GM21447 (cell line): ENCODE results near the gene KLHL18.
"Not testable (repeated sequence)": the region's sequence is repeated elsewhere in the genome, so short reads cannot be mapped to it uniquely, and the experiment has no call there.

Experiments
- ATAC-seq: cut with Tn5 transposase; IDR thresholded peaks from one replicate; pipeline ENCODE4 v1.9.1; 2021; ENCODE audit not compliant: unreplicated experiment

Gene KLHL18

DNA sequence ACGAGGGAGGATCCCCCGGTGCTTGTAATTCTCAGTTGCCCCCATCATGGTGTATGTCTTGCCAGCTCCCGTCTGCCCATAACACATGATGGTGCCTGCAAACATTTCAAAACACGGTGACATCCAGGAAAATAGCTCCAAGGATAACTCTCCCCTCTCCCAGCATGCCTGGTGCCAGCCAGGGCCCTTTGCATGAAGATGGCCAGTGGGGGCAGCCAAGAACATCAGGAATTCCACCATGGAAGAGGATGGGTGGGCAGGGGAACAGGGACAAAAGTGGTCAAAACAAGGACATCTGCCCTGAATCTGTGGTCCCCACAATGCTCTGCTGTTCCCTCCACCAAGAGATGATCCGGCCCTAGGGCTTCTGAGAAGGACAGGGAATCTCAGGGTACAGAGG is 9.2 kb upstream of the KLHL18 start:
- ATAC-seq: no peak

- ATAC-seq: no peak
Measured at GRCh38 chr3:47274652-47275051, 8.1 kb upstream of the KLHL18 start.

DNA sequence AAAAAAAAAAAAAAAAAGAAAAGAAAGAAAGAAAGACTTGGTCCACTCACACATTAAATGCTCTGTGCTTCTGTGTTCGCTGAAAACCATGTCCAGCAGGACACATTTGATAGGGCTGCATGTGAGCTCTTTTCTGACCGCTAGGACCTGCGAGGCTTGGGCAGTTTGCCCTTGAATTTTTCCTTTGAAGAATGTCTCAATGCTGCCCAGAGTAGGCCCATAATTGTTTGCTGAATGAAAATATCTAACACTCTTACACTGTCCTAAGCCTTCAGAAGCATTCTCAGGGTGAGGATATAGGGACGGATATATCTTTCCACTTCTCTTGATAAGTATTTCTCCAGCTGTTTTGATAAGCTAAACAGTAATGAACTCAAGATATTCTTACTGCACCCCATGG is 6.2 kb upstream of the KLHL18 start:
- ATAC-seq: no peak

DNA sequence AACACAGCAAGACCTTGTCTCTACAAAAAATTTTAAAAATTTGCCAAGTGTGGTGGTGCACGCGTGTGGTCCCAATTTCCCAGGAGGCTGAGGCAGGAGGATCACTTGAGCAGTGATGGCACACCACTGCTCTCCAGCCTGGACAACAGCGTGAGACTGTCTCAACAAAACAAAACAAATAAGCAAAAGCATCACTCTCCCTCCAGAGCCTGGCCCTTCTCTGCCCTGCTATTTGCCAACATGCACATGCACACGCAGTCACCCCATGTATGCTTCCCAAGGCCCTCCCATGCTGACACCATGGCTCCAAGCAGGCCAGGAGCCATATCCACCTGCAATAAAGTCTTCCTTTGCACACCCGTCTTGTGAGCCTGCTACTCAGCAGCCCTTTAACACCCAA is 2.2 kb upstream of the KLHL18 start:
- ATAC-seq: no peak

DNA sequence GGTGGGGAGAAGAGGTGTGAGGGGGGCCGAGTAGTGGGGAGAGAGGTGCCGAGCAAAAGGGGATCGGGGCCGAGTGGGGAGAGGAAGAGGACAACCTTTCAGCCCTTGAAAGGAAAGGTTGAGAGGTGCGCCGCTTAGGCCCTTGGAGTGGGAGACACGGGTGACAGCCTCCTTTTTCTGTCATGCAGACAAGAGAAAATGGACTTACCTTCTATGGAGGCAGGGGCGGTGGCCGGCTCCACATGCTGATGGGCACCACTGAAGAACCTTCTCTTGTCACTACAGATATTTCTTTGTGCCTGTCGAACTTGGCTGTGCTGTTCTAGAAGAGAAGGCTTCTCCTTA is 421 bp downstream of the KLHL18 start:
- no peak for ATAC-seq

DNA sequence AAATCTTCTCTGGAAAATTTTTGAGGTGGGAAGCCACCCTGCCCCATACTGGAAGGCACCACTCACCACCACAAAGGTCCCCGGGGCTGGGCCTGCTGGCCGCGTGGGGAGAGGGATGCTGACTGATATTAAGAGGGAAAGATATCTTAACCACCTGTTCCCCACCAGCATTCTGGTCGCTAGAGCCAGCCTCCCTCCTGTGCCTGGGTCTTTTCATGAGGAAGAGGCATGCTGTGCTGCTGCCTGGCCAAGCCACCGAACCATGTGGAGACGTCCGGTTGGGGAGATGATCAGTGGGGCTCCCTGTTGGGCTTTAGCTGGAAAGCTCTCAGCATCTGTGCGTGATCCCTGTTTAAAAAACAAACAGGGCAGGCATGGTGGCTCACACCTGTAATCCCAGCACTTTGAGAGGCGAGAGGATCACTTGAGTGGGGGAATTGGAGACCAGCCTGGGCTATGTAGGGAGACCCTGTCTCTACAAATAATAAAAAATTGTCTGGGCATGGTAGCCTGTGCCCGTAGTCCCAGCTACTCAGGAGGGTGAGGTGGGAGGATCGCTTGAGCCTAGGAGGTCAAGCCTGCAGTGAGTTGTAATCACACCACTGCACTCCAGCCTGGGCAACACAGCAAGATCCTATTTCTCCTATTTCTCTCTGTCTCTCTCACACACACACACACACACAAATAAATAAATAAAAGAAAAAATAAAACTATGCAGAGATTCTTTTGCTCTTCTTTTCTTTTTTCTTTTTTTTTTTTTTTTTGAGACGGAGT is 1.0 kb downstream of the KLHL18 start:
- no peak for ATAC-seq

DNA sequence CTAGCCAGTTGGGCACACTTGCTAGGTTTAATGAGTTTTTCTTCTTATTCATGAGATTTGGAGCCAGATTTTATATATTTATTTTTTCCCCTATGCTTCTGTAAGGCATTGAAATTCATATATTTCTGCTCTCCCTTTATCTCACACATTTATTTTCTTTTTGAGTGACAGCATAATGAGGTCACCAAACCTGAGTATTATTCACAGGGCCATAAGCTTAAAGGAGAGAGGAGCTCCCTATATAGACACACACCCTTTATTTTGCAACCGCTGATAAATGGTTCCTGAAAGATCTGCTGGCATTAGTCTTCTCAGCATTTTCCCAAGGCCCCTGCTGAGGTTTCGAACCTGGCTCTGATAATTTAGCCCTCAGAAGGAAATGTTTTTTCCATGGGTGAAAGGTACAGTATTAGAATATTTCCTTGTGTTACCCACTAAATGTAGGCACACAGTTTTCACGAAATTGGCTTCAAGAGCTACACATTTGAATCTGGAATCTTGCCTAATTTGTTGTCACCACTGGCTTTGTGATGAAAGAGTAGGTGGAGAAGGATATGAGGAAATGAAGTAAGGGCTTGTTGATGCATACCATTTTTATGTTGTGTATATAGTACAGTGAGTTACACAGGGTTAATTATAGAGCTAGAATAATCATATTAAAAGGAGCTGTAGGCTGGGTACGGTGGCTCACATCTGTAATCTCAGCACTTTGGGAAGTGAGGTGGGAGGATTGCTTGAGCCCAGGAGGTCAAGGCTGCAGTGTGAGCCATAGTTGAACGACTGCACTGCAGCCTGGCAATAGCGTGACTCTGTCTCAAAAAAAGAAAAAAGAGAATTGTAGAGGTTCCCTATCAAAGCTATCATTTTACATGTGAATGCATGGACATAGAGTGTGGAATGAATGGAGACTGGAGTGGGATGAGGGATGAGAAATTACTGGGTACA is 6.5 kb downstream of the KLHL18 start:
- ATAC-seq: no peak

DNA sequence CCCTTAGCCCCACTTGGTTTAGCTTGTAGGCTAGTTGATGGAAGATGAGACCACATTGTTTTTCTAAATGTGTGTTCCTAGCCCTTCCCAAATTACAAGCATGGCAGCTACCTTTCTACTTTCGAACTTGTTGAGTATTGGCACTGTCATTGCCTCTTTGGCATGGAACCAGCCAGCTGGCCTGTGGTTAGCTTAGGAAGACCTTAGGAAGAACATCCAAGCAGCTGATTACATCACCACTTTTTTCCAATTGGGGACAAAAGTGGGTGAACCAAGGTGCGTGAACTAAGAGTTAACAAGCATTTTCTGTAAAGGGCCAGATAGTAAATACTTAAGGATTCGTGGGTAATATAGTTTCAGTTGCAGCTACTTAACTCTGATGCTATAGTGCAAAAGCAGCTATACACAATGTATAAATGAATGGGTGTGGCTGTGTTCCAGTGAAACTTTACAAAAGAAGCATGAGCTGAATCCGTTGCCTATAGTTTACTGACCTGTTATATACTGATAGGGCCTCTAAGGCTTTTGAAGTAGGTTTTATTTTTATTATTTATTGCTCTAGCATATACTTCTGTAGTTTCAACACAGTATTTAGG is 8.5 kb downstream of the KLHL18 start:
- peak; percentile 28 for ATAC-seq

GRCh38 chr3:47291754-47292420 is 9.1 kb downstream of the KLHL18 start:
- ATAC-seq: peak; percentile 73

- ATAC-seq: no peak
Measured at GRCh38 chr3:47293822-47294221, 11.1 kb downstream of the KLHL18 start.

GRCh38 chr3:47294392-47294791 is 11.6 kb downstream of the KLHL18 start:
- no peak for ATAC-seq

- ATAC-seq: no peak
Measured at GRCh38 chr3:47295322-47295721, 12.6 kb downstream of the KLHL18 start.

- ATAC-seq: no peak
Measured at GRCh38 chr3:47295976-47296375, 13.2 kb downstream of the KLHL18 start.

DNA sequence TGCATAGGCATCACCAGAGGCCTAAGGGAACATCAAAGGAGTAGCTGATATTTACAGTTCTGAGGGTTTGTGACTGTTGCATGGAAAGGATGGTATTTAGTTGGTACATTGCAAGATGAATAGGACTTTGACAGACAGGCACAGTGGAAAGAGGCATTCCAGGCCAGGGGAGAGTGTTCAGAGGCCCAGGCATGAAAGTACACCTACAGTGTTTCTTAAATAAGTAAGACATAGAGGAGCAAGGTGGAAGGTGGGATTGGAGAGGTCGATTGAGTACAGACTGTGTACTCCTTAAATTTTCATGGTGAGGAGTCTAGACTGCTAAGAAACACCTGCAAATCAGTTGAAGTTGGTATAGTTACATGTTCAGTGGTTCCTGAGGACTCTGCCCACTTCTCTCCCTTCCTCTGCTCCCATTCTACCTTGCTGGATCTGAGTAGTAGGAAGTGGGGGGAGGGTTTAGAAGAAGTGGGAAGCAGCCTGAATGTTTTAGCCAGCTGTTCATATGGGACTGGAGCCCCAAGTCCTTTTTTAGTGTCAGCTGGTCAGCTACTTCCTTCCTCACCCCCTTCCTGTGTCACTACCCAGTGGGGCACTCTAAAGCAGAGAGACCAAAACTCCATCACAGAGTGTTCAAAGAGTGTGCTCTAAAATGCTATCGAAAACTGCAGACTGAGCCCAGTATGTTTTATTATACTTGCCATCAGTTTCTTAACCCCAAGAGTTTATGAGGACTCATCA is 14.0 kb downstream of the KLHL18 start:
- no peak for ATAC-seq

DNA sequence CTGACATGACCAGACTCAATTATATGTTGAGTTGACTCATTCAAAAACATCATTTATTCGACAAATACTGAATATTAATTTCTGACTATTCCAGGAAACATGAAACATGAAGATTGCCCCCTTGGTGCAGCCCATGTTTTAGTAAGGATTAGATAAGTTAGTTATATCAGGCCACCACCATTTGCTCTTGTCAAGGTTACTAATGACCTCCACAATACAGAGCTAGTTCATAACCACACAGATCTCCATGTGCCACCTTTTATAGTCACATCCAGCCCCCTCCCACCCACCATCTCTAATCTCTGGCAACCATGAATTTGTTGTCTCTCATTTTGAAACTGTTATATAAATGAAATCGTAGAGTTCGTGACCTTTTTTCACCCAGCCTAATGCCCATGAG is 15.7 kb downstream of the KLHL18 start:
- no peak for ATAC-seq

- ATAC-seq: no peak
Measured at GRCh38 chr3:47299381-47300318, 16.9 kb downstream of the KLHL18 start.

DNA sequence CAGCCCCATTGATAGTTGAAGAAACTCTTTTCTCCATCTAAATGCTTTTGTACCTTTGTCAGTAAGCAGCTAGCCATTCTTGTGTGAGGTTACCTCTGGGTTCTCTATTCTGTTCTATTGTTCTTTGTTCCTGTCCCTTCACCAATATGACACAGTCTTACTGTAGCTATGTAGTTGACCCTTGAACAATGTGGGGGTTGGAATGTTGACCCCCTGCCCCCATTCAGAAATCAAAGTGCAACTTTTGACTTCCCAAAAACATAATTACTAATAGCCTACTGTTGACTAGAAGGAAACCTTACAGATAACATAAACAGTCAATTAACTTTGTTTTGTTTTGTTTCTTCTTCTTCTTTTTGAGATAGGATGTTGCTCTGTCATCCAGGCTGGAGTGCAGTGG is 18.7 kb downstream of the KLHL18 start:
- no peak for ATAC-seq

DNA sequence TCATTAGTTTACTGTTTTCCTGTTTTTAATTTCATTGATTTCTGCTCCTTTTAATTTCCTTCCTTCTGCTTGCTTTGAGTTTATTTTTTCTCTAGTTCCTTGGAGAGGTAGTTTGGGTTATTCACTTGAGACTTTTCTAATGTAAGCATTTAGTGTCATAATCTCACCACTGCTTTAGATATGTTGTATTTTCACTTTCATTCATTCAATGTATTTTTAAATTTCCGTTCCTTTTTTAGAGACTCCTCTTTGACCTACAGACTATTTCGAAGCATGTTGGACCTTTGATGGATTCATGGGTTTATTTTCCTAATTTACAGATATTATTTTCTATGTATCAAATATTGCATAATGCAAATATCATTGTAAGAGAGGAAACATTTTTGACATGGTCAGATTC is 23.3 kb downstream of the KLHL18 start:
- ATAC-seq: no peak

DNA sequence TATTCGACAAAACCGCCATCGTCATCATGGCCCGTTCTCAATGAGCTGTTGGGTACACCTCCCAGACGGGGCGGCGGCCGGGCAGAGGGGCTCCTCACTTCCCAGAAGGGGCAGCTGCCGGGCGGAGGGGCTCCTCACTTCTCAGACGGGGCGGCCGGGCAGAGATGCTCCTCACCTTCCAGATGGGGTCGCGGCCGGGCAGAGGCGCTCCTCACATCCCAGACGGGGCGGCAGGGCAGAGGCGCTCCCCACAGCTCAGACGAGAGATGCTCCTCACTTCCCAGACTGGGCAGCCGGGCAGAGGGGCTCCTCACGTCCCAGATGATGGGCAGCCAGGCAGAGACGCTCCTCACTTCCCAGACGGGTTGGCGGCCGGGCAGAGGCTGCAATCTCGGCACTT is 26.5 kb downstream of the KLHL18 start:
- ATAC-seq: not testable (repeated sequence)

DNA sequence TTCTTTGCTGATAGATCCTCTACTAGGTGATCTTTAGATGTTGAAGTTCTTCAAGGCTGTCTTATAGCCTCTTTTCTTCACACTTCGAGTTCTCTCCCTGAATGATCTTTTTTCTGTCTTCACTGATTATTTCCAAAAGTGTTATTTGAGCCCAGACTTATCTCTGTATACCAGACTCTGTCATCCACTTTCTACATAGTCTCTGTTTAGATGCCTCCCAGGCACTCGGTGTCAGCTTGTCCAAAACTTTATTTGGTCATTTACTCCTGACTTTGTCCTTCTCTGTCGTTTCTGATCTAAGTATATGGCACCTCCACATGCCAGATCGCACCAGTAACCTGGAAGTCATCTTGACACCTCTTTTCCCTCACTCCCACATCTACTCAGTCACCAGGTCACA is 27.6 kb downstream of the KLHL18 start:
- no peak for ATAC-seq
